Measurements from ENCODE around the gene KCNJ6.

The KCNJ6 gene

DNA sequence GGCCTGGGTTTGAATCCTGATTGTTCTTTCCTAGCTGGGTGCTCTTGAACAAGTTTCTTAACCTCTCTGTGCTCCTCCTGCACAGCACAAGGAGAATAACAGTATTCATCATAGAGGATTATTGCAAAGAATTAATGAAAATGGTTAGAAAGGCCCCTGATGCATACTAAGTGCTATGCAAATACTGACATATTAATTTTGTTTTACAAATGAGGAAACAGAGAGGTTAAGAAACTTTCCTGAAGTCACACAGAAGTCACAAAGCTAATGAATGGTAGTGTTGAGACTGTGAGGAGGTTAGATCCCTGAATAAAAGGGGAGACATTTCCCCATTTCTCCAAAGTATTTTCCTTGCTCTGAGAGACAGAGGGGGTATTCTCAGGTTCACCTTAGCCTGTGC is 99.0 kb downstream of the KCNJ6 start:
- no peak for DNase-seq (ENCODE audit: low spot score)

DNA sequence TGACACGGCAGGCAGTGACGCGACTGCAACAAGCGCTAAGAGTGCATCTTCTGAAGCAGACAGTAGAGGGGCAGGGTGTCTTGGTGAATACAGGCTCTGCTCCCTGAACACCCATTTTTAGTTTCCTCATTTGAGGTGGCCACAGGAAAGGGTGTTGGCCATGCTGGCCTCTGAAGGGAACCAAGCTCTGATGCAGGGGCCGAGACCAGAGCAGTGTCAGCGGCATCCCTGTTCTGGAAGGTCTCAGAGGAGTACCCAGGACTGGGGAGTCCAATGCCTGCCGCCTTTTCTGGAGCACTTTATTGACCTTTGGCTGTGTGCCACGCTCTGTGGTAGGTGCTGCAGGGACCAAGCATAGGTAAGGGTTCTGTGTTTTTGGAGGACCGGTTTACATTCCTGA is 100.4 kb downstream of the KCNJ6 start:
- no peak for DNase-seq (ENCODE audit: low spot score)

GRCh38 chr21:37811711-37812110 is 104.5 kb downstream of the KCNJ6 start:
- no peak for DNase-seq (ENCODE audit: low spot score)

- DNase-seq (ENCODE audit: low spot score), result no peak
Measured at GRCh38 chr21:37808261-37808660, 108.0 kb downstream of the KCNJ6 start.

GRCh38 chr21:37805266-37805665 is 111.0 kb downstream of the KCNJ6 start:
- DNase-seq (ENCODE audit: low spot score), result no peak

DNA sequence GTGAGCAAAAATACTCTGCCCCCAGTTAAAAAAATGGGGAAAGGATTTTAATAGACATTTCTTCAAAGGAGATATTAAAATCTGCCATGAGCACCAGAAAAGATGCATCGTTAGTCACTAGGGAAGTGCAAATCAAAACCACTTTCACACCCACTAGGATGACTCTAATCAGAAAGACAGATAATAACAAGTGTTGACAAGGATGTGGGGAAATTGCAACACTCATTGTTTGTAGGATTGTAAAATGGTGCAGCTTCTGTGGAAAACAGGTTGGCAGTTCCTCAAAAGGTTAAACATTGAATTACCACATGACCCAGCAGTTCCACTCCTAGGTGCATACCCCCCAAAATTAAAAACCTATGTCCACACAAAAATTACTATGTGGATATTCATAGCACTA is 112.3 kb downstream of the KCNJ6 start:
- no peak for DNase-seq (ENCODE audit: low spot score)

- no peak for DNase-seq (ENCODE audit: low spot score)
Measured at GRCh38 chr21:37803101-37803651, 113.1 kb downstream of the KCNJ6 start.

GRCh38 chr21:37800456-37801061 is 115.7 kb downstream of the KCNJ6 start:
- no peak for DNase-seq (ENCODE audit: low spot score)

- no peak for DNase-seq (ENCODE audit: low spot score)
Measured at GRCh38 chr21:37800057-37800455, 116.2 kb downstream of the KCNJ6 start.

DNA sequence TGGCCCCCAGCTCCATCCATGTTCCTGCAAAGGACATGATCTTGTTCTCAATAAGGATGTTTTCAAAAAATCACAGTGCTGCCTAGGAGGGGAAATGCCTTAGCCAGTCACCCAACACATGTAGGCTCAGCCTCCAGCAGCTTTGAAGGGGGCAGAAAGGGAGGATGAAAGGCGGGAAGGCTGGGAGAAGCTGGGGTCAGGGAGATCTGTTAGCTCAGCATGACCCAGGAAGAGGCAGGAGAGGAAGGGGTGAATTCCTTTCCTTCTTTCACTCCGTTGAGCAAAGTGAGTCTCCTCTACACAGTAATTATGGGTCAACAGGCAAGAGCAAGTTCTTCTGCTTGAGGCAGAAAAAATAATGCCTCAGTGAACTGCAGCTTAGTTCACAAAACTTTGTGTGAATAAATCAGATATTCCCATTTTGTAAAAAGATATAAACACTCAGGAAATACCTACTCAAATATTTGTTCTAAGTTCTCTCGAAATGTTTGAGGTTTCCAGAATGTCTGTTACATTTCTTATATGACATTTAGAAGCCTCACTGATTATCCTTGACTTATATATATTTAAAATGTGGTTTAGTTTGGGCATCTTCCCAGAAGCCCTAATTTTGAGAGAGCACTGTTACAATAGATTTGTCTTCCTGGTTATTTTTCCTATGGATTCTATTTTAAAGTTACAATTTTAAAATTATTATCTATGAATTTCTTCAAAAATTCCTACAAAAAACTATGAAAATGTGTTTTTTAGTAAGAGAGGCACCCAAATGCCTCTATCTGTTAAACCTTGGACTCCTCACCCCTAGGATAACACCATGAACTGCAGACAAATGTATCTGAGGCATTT is 116.8 kb downstream of the KCNJ6 start:
- no peak for DNase-seq (ENCODE audit: low spot score)

GRCh38 chr21:37797403-37797802 is 118.9 kb downstream of the KCNJ6 start:
- no peak for DNase-seq (ENCODE audit: low spot score)

GRCh38 chr21:37796011-37796410 is 120.2 kb downstream of the KCNJ6 start:
- DNase-seq (ENCODE audit: low spot score), result no peak

GRCh38 chr21:37793660-37794059 is 122.6 kb downstream of the KCNJ6 start:
- DNase-seq (ENCODE audit: low spot score), result no peak

- DNase-seq (ENCODE audit: low spot score), result no peak
Measured at GRCh38 chr21:37792046-37792445, 124.2 kb downstream of the KCNJ6 start.

DNA sequence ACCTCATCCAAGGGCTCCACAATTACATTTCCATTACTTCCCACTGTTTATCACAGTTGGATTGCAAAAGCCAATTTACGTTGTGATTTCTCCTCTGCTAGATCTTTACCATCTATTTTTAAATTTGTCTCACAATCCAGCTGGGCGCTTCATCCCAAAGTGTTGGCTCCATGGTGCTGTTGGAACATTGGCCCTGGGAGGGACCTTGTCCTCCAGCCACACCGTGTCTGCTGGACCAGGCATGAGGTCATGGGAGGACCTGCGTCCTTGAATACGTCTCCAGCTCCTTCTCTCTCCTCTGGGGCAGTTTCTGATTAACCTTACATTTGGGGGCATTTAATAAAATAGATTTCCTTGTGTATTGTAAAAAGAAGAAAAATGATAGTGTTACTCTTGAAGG is 125.4 kb downstream of the KCNJ6 start:
- DNase-seq (ENCODE audit: low spot score), result no peak

DNA sequence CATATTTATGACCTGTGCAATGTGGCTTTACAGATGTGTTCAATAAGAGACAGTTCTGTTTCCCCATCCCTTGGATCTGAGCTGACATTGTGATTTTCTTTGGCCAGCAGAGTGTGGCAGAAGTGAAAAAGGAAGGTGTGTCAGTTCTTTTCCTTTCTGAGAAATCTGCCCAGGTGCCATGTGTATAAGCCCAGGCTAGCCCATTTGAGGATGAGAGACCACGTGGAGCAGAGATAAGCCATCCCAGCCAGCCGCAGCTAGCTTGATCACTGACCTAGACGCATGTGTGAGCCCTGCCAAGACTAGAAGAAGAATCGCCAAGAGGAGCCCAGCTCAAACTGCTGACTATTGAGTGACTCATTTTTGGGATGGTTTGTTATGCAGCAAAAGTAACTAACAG is 127.8 kb downstream of the KCNJ6 start:
- DNase-seq (ENCODE audit: low spot score), result no peak

DNA sequence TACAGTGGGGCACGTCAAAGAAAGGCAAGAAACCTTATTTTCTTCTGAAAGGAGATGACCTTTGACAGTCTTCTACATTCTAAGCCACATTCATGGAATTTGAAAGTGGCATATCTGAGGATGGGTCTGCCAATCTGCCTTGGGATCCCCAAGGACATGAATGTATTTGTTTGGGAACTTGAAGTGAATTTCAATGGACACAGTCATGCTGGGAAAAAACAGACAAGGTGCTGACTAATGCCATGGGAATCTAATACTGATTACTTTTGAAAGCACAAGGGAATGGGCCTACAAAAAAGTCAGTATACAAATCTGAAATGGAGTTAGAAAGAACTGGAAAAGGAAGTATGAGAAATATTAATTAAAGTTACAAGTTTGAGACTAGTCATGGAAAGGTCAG is 128.8 kb downstream of the KCNJ6 start:
- no peak for DNase-seq (ENCODE audit: low spot score)

DNA sequence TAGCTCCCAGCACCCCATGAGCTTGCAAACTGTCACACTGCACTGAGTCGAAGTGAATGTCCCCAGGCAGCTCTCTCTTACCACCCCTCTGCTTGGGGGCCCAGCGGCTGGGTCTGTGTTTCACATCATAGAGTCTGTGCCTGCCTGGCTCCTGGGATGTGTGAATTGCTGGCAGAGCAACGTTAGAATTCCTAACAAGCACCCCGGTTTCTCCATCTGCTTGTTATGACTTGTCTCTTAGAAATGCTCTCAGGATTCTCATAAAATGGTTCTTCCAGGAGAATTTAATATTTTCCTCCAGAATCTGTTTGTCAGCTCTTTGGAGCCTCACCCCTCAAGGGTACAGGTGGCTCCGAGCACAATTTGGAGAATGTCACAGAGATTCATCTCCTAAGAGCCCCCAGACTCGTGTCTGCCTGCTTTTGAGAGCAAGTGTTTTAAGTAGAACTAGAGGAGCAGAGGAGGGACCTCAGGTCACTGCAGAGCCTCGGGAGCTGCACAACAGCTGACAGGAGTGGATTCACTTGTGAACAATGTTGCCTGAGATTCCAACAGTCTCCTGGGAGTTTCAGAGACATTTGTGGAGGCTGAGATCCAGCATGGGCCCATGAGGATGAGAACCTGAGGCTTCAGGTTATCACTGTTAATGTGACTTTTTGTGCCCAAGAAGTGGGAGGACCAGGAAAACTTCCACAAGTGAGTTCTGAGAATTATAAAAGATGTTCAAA is 131.5 kb downstream of the KCNJ6 start:
- DNase-seq (ENCODE audit: low spot score), result no peak

DNA sequence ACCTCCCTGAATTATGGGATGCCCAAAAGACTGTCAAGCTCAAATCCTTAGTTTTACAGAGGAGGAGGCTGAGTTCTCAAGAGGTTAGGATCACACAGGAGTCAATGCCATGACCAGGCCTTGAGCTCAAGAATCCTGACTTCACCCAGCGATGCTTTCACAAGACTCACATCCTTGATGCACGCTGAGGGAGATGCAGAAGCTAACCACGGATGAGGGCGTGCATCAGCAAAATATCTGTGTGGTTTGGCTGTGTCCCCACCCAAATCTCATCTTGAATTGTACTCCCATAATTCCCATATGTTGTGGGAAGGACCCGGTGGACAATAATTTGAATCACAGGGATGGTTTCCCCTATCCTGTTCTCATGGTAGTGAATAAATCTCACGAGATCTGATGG is 133.2 kb downstream of the KCNJ6 start:
- no peak for DNase-seq (ENCODE audit: low spot score)

DNA sequence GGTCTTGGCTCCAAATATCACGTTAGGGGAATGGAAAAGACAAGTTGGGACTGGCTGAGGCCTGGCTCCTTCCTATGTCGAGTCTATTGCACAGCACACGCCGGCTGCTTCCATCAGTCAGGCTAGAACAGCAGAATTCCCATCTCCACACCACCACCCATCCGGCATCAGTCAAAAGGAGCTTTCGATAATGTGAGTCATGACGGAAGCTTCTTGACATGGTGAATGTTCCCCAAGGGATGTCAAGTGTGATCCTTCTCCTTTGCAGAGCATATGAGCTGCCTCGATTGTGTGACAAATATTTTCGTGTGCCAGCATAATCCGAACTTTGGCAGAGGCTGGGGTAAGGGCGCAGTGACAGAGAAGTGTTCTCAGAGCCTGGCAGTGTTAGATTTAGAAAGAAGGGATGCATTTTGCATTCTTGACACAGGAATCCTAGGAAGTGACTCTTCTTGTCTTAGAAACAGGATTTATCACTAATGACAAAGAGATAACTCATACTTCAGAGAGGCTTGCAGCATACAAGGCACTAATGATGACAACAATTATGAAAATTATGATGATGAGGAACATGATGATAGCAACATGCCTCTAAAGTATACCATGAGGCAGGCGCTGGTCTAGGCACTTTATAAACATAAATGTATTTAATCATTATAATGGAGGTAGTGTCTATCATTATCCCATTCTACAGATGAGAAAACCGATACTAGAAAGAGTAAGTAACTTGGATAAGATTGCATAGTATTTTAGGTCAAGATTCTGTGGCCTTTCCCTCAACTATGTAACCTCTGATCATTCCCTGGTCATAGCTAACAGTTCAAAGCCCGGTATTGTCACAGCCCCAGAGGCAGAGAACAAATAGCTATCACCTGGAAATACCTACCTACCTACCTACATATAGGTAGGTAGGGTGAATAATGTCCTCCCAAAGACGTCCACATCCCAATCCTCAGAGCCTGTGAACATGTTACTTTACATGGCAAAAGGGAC is 135.0 kb downstream of the KCNJ6 start:
- DNase-seq (ENCODE audit: low spot score), result no peak

GRCh38 chr21:37771181-37771580 is 145.1 kb downstream of the KCNJ6 start:
- no peak for DNase-seq (ENCODE audit: low spot score)

GRCh38 chr21:37770461-37770860 is 145.8 kb downstream of the KCNJ6 start:
- DNase-seq (ENCODE audit: low spot score), result no peak
